HUES6 (cell line): ENCODE measurements around the gene CDT1.
A peak's percentile ranks its signal among the peaks of the same experiment; 100 is the strongest.

Experiments used
- H3K27ac ChIP-seq: 2 replicates; pipeline ENCODE4 v1.7.0; 2013; ENCODE audit warnings: low read depth, mild to moderate bottlenecking, low read length, inconsistent platforms
- H3K27me3 ChIP-seq: 2 replicates; pipeline ENCODE4 v1.6.1; 2013; ENCODE audit warnings: low read length; ENCODE audit not compliant: control insufficient read depth, insufficient read depth
- H3K36me3 ChIP-seq: 2 replicates; pipeline ENCODE4 v1.6.1; 2013; ENCODE audit warnings: low read length; ENCODE audit not compliant: control insufficient read depth, insufficient read depth
- H3K4me1 ChIP-seq: 2 replicates; pipeline ENCODE4 v1.6.1; 2013; ENCODE audit warnings: low read length; ENCODE audit not compliant: control insufficient read depth, insufficient read depth
- H3K4me3 ChIP-seq: 2 replicates; pipeline ENCODE4 v1.5.1; 2013; ENCODE audit warnings: low read depth, low read length
- H3K9ac ChIP-seq: one replicate; pipeline ENCODE4 v1.6.1; 2013; ENCODE audit warnings: mild to moderate bottlenecking, low read length
- H3K9me3 ChIP-seq: 2 replicates; pipeline ENCODE4 v1.6.1; 2013; ENCODE audit warnings: low read depth, low read length; ENCODE audit not compliant: control insufficient read depth, insufficient read depth

Gene CDT1

GRCh38 chr16:88803264-88803987 lies at the start of gene CDT1:
CDT1 (plus strand) TSS chr16:88803789; CDS start chr16:88803832, 43 bp downstream.
- no peaks in the 10 kb centered on the region for H3K4me1 ChIP-seq
- H3K9me3 ChIP-seq: no peaks in the 10 kb centered on the region
- H3K36me3 ChIP-seq: peaks cover 39% of the 10 kb centered on the region
- H3K4me3 ChIP-seq: peak within 1 kb of the TSS; percentile 88
- H3K27me3 ChIP-seq: no peaks in the 10 kb centered on the region
- H3K27ac ChIP-seq: peak within 1 kb of the TSS; percentile 81; the same call in 1 of the 2 replicates
- H3K9ac ChIP-seq: peak within 1 kb of the TSS; percentile 91

- Histone ChIP-seq H3K27me3 (peaks cover 17% of the 10 kb centered on the region; the same call in 1 of the 2 replicates), H3K36me3 (no peaks in the 10 kb centered on the region), H3K27ac (0 out of 2 replicates have a peak overlapping the region, but pooled peaks have one; percentile 23), H3K4me3 (no peak overlapping the region), H3K4me1 (peaks cover 28% of the 10 kb centered on the region), H3K9me3 (no peaks in the 10 kb centered on the region), H3K9ac (no peak overlapping the region)
Measured at GRCh38 chr16:88754109-88754911, 49.3 kb upstream of the CDT1 start.

GRCh38 chr16:88754912-88755744 lies 48.5 kb upstream of the CDT1 start:
- H3K9me3 ChIP-seq: no peaks in the 10 kb centered on the region
- H3K4me3 ChIP-seq: no peak overlapping the region
- 0 out of 2 replicates have a peak overlapping the region, but pooled peaks have one; percentile 23 for H3K27ac ChIP-seq
- H3K4me1 ChIP-seq: peaks cover 34% of the 10 kb centered on the region
- H3K27me3 ChIP-seq: peaks cover 19% of the 10 kb centered on the region; the same call in 1 of the 2 replicates
- H3K9ac ChIP-seq: no peak overlapping the region
- no peaks in the 10 kb centered on the region for H3K36me3 ChIP-seq

GRCh38 chr16:88755745-88756443 lies 47.7 kb upstream of the CDT1 start:
- Histone ChIP-seq H3K27ac (no peak overlapping the region), H3K36me3 (no peaks in the 10 kb centered on the region), H3K4me3 (no peak overlapping the region), H3K27me3 (peaks cover 26% of the 10 kb centered on the region; the same call in 1 of the 2 replicates), H3K4me1 (peaks cover 34% of the 10 kb centered on the region), H3K9me3 (no peaks in the 10 kb centered on the region), H3K9ac (no peak overlapping the region)

- H3K9ac ChIP-seq: no peak overlapping the region
- no peaks in the 10 kb centered on the region for H3K9me3 ChIP-seq
- H3K27me3 ChIP-seq: peaks cover 35% of the 10 kb centered on the region; the same call in 1 of the 2 replicates
- H3K36me3 ChIP-seq: no peaks in the 10 kb centered on the region
- no peak overlapping the region for H3K4me3 ChIP-seq
- H3K27ac ChIP-seq: no peak overlapping the region
- H3K4me1 ChIP-seq: peaks cover 48% of the 10 kb centered on the region
Measured at GRCh38 chr16:88758227-88758943, 45.2 kb upstream of the CDT1 start.

GRCh38 chr16:88758944-88759244 lies 44.7 kb upstream of the CDT1 start:
- H3K9me3 ChIP-seq: no peaks in the 10 kb centered on the region
- peaks cover 53% of the 10 kb centered on the region for H3K4me1 ChIP-seq
- no peaks in the 10 kb centered on the region for H3K36me3 ChIP-seq
- H3K27me3 ChIP-seq: peaks cover 37% of the 10 kb centered on the region; the same call in 1 of the 2 replicates
- no peak overlapping the region for H3K9ac ChIP-seq
- no peak overlapping the region for H3K27ac ChIP-seq
- H3K4me3 ChIP-seq: no peak overlapping the region

GRCh38 chr16:88759245-88759975 lies 44.2 kb upstream of the CDT1 start:
- Histone ChIP-seq H3K9ac (peak overlapping the region; percentile 37), H3K9me3 (no peaks in the 10 kb centered on the region), H3K27ac (no peak overlapping the region), H3K4me3 (no peak overlapping the region), H3K27me3 (peaks cover 42% of the 10 kb centered on the region; the same call in 1 of the 2 replicates), H3K4me1 (peaks cover 54% of the 10 kb centered on the region), H3K36me3 (no peaks in the 10 kb centered on the region)

- no peaks in the 10 kb centered on the region for H3K9me3 ChIP-seq
- H3K4me3 ChIP-seq: no peak overlapping the region
- no peaks in the 10 kb centered on the region for H3K36me3 ChIP-seq
- peaks cover 43% of the 10 kb centered on the region; the same call in 1 of the 2 replicates for H3K27me3 ChIP-seq
- peaks cover 52% of the 10 kb centered on the region for H3K4me1 ChIP-seq
- H3K9ac ChIP-seq: no peak overlapping the region
- H3K27ac ChIP-seq: no peak overlapping the region
Measured at GRCh38 chr16:88759976-88760350, 43.6 kb upstream of the CDT1 start.

GRCh38 chr16:88760424-88761142 lies 43.0 kb upstream of the CDT1 start:
- no peak overlapping the region for H3K27ac ChIP-seq
- no peaks in the 10 kb centered on the region for H3K9me3 ChIP-seq
- no peak overlapping the region for H3K9ac ChIP-seq
- H3K4me3 ChIP-seq: no peak overlapping the region
- peaks cover 49% of the 10 kb centered on the region for H3K4me1 ChIP-seq
- H3K36me3 ChIP-seq: no peaks in the 10 kb centered on the region
- peaks cover 46% of the 10 kb centered on the region; the same call in 1 of the 2 replicates for H3K27me3 ChIP-seq
